Measurements from ENCODE around the gene SOCS6.
"Not testable (repeated sequence)": the region's sequence is repeated elsewhere in the genome, so short reads cannot be mapped to it uniquely, and the experiment has no call there.

Gene SOCS6

DNA sequence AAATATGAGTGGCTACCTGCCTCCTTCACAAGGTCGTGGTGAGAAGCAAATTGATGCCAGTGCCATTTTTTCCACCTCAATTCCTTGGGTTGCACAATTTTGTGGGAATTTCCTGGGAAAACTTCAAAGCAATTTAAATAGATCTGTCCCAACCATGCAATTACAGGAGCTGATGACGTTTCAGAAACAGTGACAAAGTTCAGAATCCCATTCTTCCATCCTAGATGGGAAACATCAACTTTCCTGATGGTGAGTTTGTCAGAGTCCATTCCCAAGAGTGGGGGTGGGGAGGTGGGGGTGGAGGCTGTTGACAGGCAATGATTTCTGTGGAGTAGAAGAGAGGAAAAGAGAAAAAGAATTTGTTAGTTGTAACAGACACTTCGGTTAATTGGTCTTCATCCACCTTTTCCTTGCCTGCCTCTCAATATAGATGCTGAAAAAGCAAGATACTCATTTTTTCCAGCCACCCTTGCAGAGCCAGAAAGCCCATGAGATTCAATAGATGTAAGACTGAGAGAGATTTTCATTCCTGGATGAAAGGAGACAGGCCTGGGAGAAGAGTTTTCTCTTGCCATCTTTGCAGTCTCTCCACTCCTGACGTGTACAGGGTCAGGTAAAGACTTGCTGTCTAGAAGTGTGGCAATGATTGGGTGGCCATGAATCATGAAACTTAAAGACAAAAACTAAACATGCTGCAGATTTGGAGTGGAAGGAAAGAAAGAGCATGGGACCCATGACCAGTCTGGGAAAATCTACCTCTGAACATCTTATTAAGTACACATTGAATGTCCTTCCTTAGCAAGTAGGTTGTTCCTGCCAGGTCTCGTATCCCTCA lies 47.3 kb downstream of the SOCS6 start:
- no peak overlapping the region for H3K9ac ChIP-seq (ENCODE audit: low read length)
- H3K27ac ChIP-seq (ENCODE audit: low read depth, low read length) = peak overlapping the region; percentile 61; the same call in 1 of the 2 replicates
- H3K4me1 ChIP-seq (ENCODE audit: control insufficient read depth, insufficient read depth, low read length) = peaks cover 20% of the 10 kb centered on the region
- peaks cover 8% of the 10 kb centered on the region; the same call in 1 of the 2 replicates for H3K36me3 ChIP-seq (ENCODE audit: control insufficient read depth, insufficient read depth, low read length)
- H3K27me3 ChIP-seq (ENCODE audit: control insufficient read depth, insufficient read depth, low read length) = no peaks in the 10 kb centered on the region
- H3K9me3 ChIP-seq (ENCODE audit: control insufficient read depth, insufficient read depth, low read depth, low read length) = peaks cover 23% of the 10 kb centered on the region
- no peak overlapping the region for H3K4me3 ChIP-seq (ENCODE audit: low read depth, low read length)

DNA sequence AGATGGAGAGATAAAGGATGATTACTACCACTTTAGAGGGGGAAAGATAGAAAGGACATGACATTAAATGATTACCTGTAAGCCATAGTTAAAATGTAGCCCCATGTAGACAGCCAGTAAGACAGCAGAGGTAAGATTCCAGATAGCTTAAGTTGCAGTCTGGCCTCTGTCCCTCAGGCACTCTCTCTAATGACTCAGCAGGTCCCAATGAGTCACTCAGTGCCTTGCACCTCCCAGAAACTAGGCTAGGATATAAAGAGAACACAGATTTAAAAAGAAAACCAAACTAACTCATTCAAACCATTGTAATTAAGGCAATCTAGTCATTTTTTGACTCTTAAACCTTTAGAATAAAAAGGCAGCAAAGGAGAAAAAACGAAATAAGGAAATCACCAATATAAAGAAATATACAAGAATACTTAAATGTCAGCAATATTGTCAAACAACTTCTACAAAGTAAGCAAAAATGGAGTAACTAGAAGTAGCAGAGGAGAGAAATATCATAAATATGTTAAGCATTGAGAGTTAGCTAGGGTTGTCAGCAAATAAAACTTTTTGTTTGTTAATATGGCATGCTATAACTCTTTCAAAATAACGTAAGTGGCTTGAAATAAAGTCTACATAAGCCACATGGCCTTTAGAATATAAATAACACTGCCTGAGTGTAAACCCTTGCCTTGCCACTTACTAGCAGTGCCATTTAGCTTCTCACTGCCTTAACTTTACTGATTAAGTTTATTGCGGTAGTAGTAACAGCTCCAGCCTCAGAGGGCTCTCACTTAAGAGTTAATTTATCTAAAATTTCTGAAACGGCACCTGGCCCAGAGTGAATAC lies 48.5 kb downstream of the SOCS6 start:
- Histone ChIP-seq H3K36me3 (ENCODE audit: control insufficient read depth, insufficient read depth, low read length) (peaks cover 8% of the 10 kb centered on the region; the same call in 1 of the 2 replicates), H3K27ac (ENCODE audit: low read depth, low read length) (peak overlapping the region; percentile 90), H3K9me3 (ENCODE audit: control insufficient read depth, insufficient read depth, low read depth, low read length) (peaks cover 23% of the 10 kb centered on the region)

DNA sequence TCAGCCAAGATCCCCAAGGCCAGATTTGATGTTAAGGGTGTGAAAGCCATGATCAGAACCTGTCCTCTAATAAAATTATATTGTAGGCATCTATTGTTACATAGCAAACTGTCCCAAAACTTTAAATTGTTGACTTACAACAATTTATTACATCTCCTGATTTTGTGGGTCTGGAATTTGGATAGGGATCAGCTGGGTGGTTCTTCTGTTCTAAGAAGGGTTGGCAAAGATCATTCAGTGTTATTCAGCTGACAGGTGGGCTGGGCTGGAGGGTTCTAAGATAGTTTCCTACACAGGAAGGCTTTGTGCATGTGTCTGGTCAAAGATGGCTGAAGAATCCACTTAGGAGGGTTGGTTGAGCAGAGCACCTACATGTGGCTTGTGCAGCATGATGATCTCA lies 50.0 kb downstream of the SOCS6 start:
- Histone ChIP-seq H3K9me3 (ENCODE audit: control insufficient read depth, insufficient read depth, low read depth, low read length) (peaks cover 20% of the 10 kb centered on the region), H3K4me3 (ENCODE audit: low read depth, low read length) (no peak overlapping the region), H3K4me1 (ENCODE audit: control insufficient read depth, insufficient read depth, low read length) (peaks cover 16% of the 10 kb centered on the region), H3K27ac (ENCODE audit: low read depth, low read length) (no peak overlapping the region), H3K27me3 (ENCODE audit: control insufficient read depth, insufficient read depth, low read length) (no peaks in the 10 kb centered on the region), H3K36me3 (ENCODE audit: control insufficient read depth, insufficient read depth, low read length) (peaks cover 8% of the 10 kb centered on the region; the same call in 1 of the 2 replicates), H3K9ac (ENCODE audit: low read length) (no peak overlapping the region)

More for the DNA sequence above, 48.5 kb downstream of the SOCS6 start:
- peaks cover 16% of the 10 kb centered on the region for H3K4me1 ChIP-seq (ENCODE audit: control insufficient read depth, insufficient read depth, low read length)
- no peak overlapping the region for H3K4me3 ChIP-seq (ENCODE audit: low read depth, low read length)
- no peaks in the 10 kb centered on the region for H3K27me3 ChIP-seq (ENCODE audit: control insufficient read depth, insufficient read depth, low read length)
- H3K9ac ChIP-seq (ENCODE audit: low read length) = no peak overlapping the region

DNA sequence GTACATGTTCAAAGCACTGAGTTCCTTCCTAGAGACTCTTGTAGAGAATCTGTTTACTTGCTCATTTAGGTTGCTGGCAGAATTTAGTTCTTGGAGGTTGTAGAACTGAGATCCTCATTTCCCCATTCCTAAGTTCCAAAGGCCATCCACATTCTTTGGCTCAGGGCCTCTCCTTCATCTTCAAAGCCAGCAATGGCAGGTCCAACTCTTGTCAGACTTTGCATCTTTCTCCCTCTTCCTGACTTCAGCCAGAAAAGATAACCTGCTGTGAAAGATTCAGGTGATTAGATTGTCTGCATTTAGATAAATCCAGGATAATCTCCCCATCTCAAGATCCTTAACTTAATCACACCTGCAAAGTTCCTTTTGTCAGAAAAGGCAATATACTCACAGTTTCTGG lies 51.1 kb downstream of the SOCS6 start:
- H3K27ac ChIP-seq (ENCODE audit: low read depth, low read length) = no peak overlapping the region
- H3K9ac ChIP-seq (ENCODE audit: low read length) = no peak overlapping the region
- peaks cover 16% of the 10 kb centered on the region for H3K4me1 ChIP-seq (ENCODE audit: control insufficient read depth, insufficient read depth, low read length)

DNA sequence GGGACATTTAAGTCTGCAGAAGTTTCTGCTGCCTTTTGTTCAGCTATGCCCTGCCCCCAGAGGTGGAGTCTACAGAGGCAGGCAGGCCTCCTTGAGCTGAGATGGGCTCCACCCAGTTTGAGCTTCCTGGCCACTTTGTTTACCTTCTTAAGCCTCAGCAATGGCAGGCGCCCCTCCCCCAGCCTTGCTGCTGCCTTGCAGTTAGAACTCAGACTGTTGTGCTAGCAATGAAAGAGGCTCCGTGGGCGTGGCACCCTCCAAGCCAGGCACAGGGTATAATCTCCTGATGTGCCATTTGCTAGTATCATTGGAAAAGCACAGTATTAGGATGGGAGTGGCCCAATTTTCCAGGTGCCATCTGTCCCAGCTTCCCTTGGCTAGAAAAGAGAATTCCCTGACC lies 59.6 kb downstream of the SOCS6 start:
- not testable (repeated sequence) for H3K4me3 ChIP-seq (ENCODE audit: low read depth, low read length); H3K36me3 ChIP-seq (ENCODE audit: control insufficient read depth, insufficient read depth, low read length); H3K27me3 ChIP-seq (ENCODE audit: control insufficient read depth, insufficient read depth, low read length); H3K9ac ChIP-seq (ENCODE audit: low read length); H3K27ac ChIP-seq (ENCODE audit: low read depth, low read length); H3K9me3 ChIP-seq (ENCODE audit: control insufficient read depth, insufficient read depth, low read depth, low read length); H3K4me1 ChIP-seq (ENCODE audit: control insufficient read depth, insufficient read depth, low read length)

More for the DNA sequence above, 51.1 kb downstream of the SOCS6 start:
- no peak overlapping the region for H3K4me3 ChIP-seq (ENCODE audit: low read depth, low read length)
- H3K9me3 ChIP-seq (ENCODE audit: control insufficient read depth, insufficient read depth, low read depth, low read length) = peaks cover 10% of the 10 kb centered on the region
- no peaks in the 10 kb centered on the region for H3K27me3 ChIP-seq (ENCODE audit: control insufficient read depth, insufficient read depth, low read length)
- H3K36me3 ChIP-seq (ENCODE audit: control insufficient read depth, insufficient read depth, low read length) = peaks cover 6% of the 10 kb centered on the region; the same call in 1 of the 2 replicates

DNA sequence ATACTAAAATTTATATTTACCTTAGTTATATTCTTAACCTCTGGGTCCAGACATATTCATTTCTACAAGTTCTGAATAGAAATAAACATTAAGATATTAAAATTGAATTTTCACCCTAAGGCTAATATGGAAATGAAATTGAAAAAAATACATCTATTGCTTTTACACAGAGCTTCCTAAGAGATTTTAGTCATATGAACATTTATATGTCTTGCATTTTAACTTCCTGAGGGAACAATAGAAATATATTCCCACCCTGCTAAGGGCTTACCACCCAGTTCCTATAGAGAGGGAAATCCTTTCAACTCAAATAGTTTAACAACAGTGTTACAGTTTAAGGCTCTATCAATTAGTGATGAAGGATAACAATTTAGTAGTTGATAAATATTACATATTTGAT lies 60.5 kb downstream of the SOCS6 start:
- Histone ChIP-seq H3K4me1 (ENCODE audit: control insufficient read depth, insufficient read depth, low read length) (no peaks in the 10 kb centered on the region), H3K9ac (ENCODE audit: low read length) (no peak overlapping the region), H3K27ac (ENCODE audit: low read depth, low read length) (no peak overlapping the region), H3K36me3 (ENCODE audit: control insufficient read depth, insufficient read depth, low read length) (peaks cover 4% of the 10 kb centered on the region; the same call in 1 of the 2 replicates), H3K9me3 (ENCODE audit: control insufficient read depth, insufficient read depth, low read depth, low read length) (peaks cover 11% of the 10 kb centered on the region; the same call in 1 of the 2 replicates), H3K27me3 (ENCODE audit: control insufficient read depth, insufficient read depth, low read length) (no peaks in the 10 kb centered on the region), H3K4me3 (ENCODE audit: low read depth, low read length) (no peak overlapping the region)

DNA sequence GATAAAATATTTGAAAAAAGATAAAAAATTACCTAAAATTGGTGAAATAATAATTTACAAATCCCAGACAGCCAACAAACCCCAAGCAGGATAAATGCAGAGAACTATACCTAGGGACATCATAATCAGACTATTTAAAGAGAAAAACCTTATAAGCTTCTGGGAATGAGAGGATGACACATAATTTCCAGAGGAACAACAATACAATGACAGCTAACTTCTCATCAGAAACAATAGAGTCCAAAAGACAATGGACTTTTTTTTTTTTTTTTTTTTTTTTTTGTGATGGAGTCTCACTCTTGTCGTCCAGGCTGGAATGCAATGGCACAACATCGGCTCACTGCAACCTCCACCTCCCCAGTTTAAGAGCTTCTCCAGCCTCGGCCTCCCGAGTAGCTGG lies 65.2 kb downstream of the SOCS6 start:
- H3K27me3 ChIP-seq (ENCODE audit: control insufficient read depth, insufficient read depth, low read length) = no peaks in the 10 kb centered on the region
- H3K27ac ChIP-seq (ENCODE audit: low read depth, low read length) = no peak overlapping the region
- H3K36me3 ChIP-seq (ENCODE audit: control insufficient read depth, insufficient read depth, low read length) = peaks cover 4% of the 10 kb centered on the region; the same call in 1 of the 2 replicates
- no peak overlapping the region for H3K4me3 ChIP-seq (ENCODE audit: low read depth, low read length)
- no peak overlapping the region for H3K9ac ChIP-seq (ENCODE audit: low read length)
- H3K9me3 ChIP-seq (ENCODE audit: control insufficient read depth, insufficient read depth, low read depth, low read length) = peaks cover 14% of the 10 kb centered on the region; the same call in 1 of the 2 replicates
- peaks cover 7% of the 10 kb centered on the region; the same call in 1 of the 2 replicates for H3K4me1 ChIP-seq (ENCODE audit: control insufficient read depth, insufficient read depth, low read length)

DNA sequence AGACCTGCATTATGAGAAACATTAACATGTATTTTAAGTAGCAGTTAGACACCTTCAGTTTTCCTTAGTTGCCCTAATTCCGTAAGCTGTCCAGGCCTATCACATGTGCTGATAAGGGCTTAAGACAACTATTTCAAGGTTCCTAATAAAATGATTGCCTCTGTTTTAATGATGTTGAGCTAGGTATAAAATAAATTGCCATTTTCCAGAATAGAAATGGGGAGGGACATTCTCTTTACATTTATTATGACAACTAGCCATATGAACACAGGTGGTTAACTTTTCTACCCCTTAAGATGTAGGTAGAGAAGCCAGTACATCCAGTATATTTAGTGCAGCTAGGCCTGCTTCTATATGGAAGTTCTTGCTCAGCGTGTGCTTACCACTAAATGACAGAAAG lies 65.9 kb downstream of the SOCS6 start:
- H3K27me3 ChIP-seq (ENCODE audit: control insufficient read depth, insufficient read depth, low read length) = no peaks in the 10 kb centered on the region
- H3K9me3 ChIP-seq (ENCODE audit: control insufficient read depth, insufficient read depth, low read depth, low read length) = peaks cover 10% of the 10 kb centered on the region; the same call in 1 of the 2 replicates
- H3K4me3 ChIP-seq (ENCODE audit: low read depth, low read length) = no peak overlapping the region
- H3K9ac ChIP-seq (ENCODE audit: low read length) = no peak overlapping the region
- H3K4me1 ChIP-seq (ENCODE audit: control insufficient read depth, insufficient read depth, low read length) = peaks cover 7% of the 10 kb centered on the region; the same call in 1 of the 2 replicates
- no peak overlapping the region for H3K27ac ChIP-seq (ENCODE audit: low read depth, low read length)
- H3K36me3 ChIP-seq (ENCODE audit: control insufficient read depth, insufficient read depth, low read length) = no peaks in the 10 kb centered on the region

DNA sequence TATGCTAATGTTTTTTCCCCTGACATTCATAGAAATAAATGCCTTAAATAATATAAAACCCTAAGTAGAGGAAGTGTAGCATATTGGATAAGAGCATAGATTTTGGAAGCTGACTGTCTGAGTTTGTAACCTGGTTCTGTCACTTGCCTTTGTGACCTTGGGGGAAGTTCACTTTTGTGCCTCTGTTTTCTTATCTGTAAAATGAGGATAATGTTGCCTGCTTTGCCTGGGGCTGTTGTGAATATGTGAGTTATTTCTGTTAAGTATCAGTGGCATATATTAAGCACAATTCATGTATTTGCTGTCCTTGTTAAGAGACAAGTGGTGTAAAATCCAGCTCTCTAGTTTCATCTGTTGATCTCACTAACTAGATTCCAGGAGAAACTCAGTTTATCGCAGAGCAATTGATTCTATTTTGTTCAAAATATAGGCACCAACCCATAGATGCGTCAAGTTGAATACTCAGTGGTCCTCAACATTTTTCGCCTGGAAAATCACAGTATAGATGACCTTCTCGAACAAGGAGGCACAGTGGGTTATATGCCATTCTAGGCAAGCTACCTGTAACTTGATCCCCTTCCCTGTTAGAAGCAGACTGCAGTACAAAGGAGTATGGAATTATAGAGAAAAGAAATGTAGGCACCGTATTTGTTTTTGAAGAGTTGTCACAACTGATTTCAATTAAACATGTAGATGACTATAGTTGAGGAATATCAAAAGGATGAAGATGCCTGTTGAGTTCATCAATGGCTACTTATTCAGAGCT lies 67.0 kb downstream of the SOCS6 start:
- Histone ChIP-seq H3K27ac (ENCODE audit: low read depth, low read length) (no peak overlapping the region), H3K4me3 (ENCODE audit: low read depth, low read length) (no peak overlapping the region)

DNA sequence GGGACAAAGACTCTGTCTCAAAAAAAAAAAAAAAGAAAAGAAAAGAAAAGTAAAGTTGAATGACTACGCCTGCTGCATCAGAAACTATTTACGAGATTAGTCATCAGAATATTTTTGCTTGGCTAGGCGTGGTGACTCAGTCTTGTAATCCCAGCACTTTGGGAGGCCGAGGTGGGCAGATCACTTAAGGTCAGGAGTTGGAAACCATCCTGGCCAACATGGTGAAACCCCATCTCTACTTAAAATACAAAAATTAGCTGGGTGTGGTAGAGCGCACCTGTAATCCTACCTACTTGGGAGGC lies 69.2 kb downstream of the SOCS6 start:
- not testable (repeated sequence) for H3K4me3 ChIP-seq (ENCODE audit: low read depth, low read length); H3K9ac ChIP-seq (ENCODE audit: low read length); H3K9me3 ChIP-seq (ENCODE audit: control insufficient read depth, insufficient read depth, low read depth, low read length); H3K36me3 ChIP-seq (ENCODE audit: control insufficient read depth, insufficient read depth, low read length); H3K27ac ChIP-seq (ENCODE audit: low read depth, low read length); H3K4me1 ChIP-seq (ENCODE audit: control insufficient read depth, insufficient read depth, low read length); H3K27me3 ChIP-seq (ENCODE audit: control insufficient read depth, insufficient read depth, low read length)

More for the DNA sequence above, 67.0 kb downstream of the SOCS6 start:
- peaks cover 7% of the 10 kb centered on the region; the same call in 1 of the 2 replicates for H3K4me1 ChIP-seq (ENCODE audit: control insufficient read depth, insufficient read depth, low read length)
- H3K27me3 ChIP-seq (ENCODE audit: control insufficient read depth, insufficient read depth, low read length) = no peaks in the 10 kb centered on the region
- H3K36me3 ChIP-seq (ENCODE audit: control insufficient read depth, insufficient read depth, low read length) = no peaks in the 10 kb centered on the region
- H3K9me3 ChIP-seq (ENCODE audit: control insufficient read depth, insufficient read depth, low read depth, low read length) = peaks cover 9% of the 10 kb centered on the region; the same call in 1 of the 2 replicates
- no peak overlapping the region for H3K9ac ChIP-seq (ENCODE audit: low read length)
